HG03558 (cell line): Measurements from ENCODE around the gene C1QL3.

Experiments used
- ATAC-seq: cut with Tn5 transposase; IDR thresholded peaks from one replicate; pipeline ENCODE4 v1.9.1; 2021; ENCODE audit warnings: moderate number of reproducible peaks; ENCODE audit not compliant: unreplicated experiment; ENCODE audit errors: extremely low read depth

The C1QL3 gene

GRCh38 chr10:16497911-16498310 is 23.8 kb downstream of the C1QL3 start:
- ATAC-seq: no peak

GRCh38 chr10:16493884-16494536 is 27.7 kb downstream of the C1QL3 start:
- ATAC-seq: no peak

GRCh38 chr10:16491933-16492332 is 29.7 kb downstream of the C1QL3 start:
- ATAC-seq: no peak

- ATAC-seq: no peak
These were observed 31.2 kb downstream of the C1QL3 start for GRCh38 chr10:16490511-16490910.

- ATAC-seq: no peak
These were observed 38.3 kb downstream of the C1QL3 start for GRCh38 chr10:16483241-16483917.

- ATAC-seq: no peak
These were observed 40.5 kb downstream of the C1QL3 start for GRCh38 chr10:16481052-16481728.

- ATAC-seq: no peak
These were observed 42.9 kb downstream of the C1QL3 start for GRCh38 chr10:16478801-16479200.

GRCh38 chr10:16477757-16478156 is 43.9 kb downstream of the C1QL3 start:
- ATAC-seq: no peak

- ATAC-seq: no peak
These were observed 48.9 kb downstream of the C1QL3 start for GRCh38 chr10:16472828-16473227.

- ATAC-seq: no peak
These were observed 50.9 kb downstream of the C1QL3 start for GRCh38 chr10:16470747-16471146.

GRCh38 chr10:16466001-16466400 is 55.7 kb downstream of the C1QL3 start:
- no peak for ATAC-seq
